ENCODE measurements around the gene SLC44A2. TPM values are rescaled to one million over a fixed set of nuclear protein-coding genes. Genes with fewer than 3 reads are reported as not detected.

SLC44A2 gene
- total RNA-seq, 2 donors from 2014 or later = 106 to 240 TPM

GRCh38 chr19:10603873-10604459, 21.4 kb upstream of the SLC44A2 start:
- DNase-seq = no peak
- no peaks in the 10 kb centered on the region for H3K27me3 ChIP-seq (ENCODE audit: control insufficient read depth, insufficient read depth, low read length, poor library complexity, severe bottlenecking)
- H3K4me1 ChIP-seq (ENCODE audit: control insufficient read depth, insufficient read depth, low read length) = peaks cover 14% of the 10 kb centered on the region
- no peaks in the 10 kb centered on the region for H3K9me3 ChIP-seq (ENCODE audit: control insufficient read depth, low read length)
- 76 to 79% methylated on average over 7 to 8 of the region's 9 CpGs for WGBS, 2 experiments (ENCODE audit: insufficient coverage in 1 of 2, insufficient read length in 1 of 2)
- Mint-ChIP-seq H3K9me3 (no peaks in the 10 kb centered on the region), H3K4me3 (peak overlapping the region; percentile 73), H3K27ac (peak overlapping the region; percentile 50), H3K4me1 (peaks cover 14% of the 10 kb centered on the region), H3K27me3 (ENCODE audit: insufficient read depth) (peaks cover 10% of the 10 kb centered on the region), H3K36me3 (ENCODE audit: low read depth) (no peaks in the 10 kb centered on the region)
- peak overlapping the region; percentile 91 for H3K4me3 ChIP-seq (ENCODE audit: low read length)
- peak overlapping the region; percentile 92 for H3K9ac ChIP-seq (ENCODE audit: extremely low read depth, low read length, poor library complexity, severe bottlenecking)
- H3K36me3 ChIP-seq (ENCODE audit: control insufficient read depth, insufficient read depth, low read length) = no peaks in the 10 kb centered on the region
- H3K27ac ChIP-seq (ENCODE audit: low read depth, low read length) = peak overlapping the region; percentile 67
- no peak for TF ChIP-seq CTCF (conservative IDR thresholded peaks at IDR 0.05)

GRCh38 chr19:10604460-10604980, 20.8 kb upstream of the SLC44A2 start:
- H3K9ac ChIP-seq (ENCODE audit: extremely low read depth, low read length, poor library complexity, severe bottlenecking) = peak overlapping the region; percentile 92
- no peak for DNase-seq

DNA sequence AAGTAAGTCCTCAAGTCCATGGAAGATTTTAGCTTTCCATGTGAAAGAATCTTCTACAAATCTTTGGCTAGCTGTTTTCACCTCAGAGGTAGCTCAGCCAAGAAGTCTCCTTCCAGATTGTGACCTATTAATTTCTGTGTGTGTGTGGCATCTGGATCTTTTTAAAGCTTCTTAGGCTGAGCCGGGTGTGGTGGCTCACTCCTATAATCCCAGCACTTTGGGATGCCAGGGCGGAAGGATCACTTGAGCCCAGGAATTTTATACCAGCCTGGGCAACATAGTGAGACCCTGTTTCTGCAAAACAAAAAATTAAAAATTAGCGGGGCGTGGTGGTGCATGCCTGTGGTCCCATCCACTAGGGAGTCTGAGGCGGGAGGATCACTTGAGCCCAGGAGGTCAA, 13.4 kb upstream of the SLC44A2 start:
- H3K36me3 Mint-ChIP-seq (ENCODE audit: low read depth) = peaks cover 12% of the 10 kb centered on the region
- H3K4me1 Mint-ChIP-seq = peaks cover 2% of the 10 kb centered on the region
- WGBS, 2 experiments (ENCODE audit: insufficient coverage in 1 of 2, insufficient read length in 1 of 2) = 92 to 98% methylated on average over 5 of the region's 5 CpGs

More at GRCh38 chr19:10604460-10604980, 20.8 kb upstream of the SLC44A2 start:
- H3K9me3 Mint-ChIP-seq = no peaks in the 10 kb centered on the region
- peaks cover 14% of the 10 kb centered on the region for H3K4me1 Mint-ChIP-seq
- WGBS, 2 experiments (ENCODE audit: insufficient coverage in 1 of 2, insufficient read length in 1 of 2) = 93 to 98% methylated on average over 5 to 8 of the region's 9 CpGs
- H3K36me3 Mint-ChIP-seq (ENCODE audit: low read depth) = no peaks in the 10 kb centered on the region
- Histone ChIP-seq H3K9me3 (ENCODE audit: control insufficient read depth, low read length) (no peaks in the 10 kb centered on the region), H3K27ac (ENCODE audit: low read depth, low read length) (peak overlapping the region; percentile 50), H3K4me1 (ENCODE audit: control insufficient read depth, insufficient read depth, low read length) (peaks cover 14% of the 10 kb centered on the region), H3K4me3 (ENCODE audit: low read length) (peak overlapping the region; percentile 91), H3K36me3 (ENCODE audit: control insufficient read depth, insufficient read depth, low read length) (no peaks in the 10 kb centered on the region), H3K27me3 (ENCODE audit: control insufficient read depth, insufficient read depth, low read length, poor library complexity, severe bottlenecking) (no peaks in the 10 kb centered on the region)
- peak overlapping the region; percentile 50 for H3K27ac Mint-ChIP-seq
- peak overlapping the region; percentile 73 for H3K4me3 Mint-ChIP-seq
- H3K27me3 Mint-ChIP-seq (ENCODE audit: insufficient read depth) = peaks cover 9% of the 10 kb centered on the region
- no peak for TF ChIP-seq CTCF (conservative IDR thresholded peaks at IDR 0.05)

More for the DNA sequence above, 13.4 kb upstream of the SLC44A2 start:
- H3K4me3 Mint-ChIP-seq = no peak overlapping the region
- H3K27ac Mint-ChIP-seq = no peak overlapping the region
- H3K9ac ChIP-seq (ENCODE audit: extremely low read depth, low read length, poor library complexity, severe bottlenecking) = no peak overlapping the region
- no peaks in the 10 kb centered on the region for H3K27me3 ChIP-seq (ENCODE audit: control insufficient read depth, insufficient read depth, low read length, poor library complexity, severe bottlenecking)
- no peaks in the 10 kb centered on the region for H3K9me3 ChIP-seq (ENCODE audit: control insufficient read depth, low read length)
- peaks cover 2% of the 10 kb centered on the region for H3K9me3 Mint-ChIP-seq
- H3K27me3 Mint-ChIP-seq (ENCODE audit: insufficient read depth) = no peaks in the 10 kb centered on the region
- H3K4me3 ChIP-seq (ENCODE audit: low read length) = no peak overlapping the region
- no peak for DNase-seq
- H3K27ac ChIP-seq (ENCODE audit: low read depth, low read length) = no peak overlapping the region
- H3K36me3 ChIP-seq (ENCODE audit: control insufficient read depth, insufficient read depth, low read length) = peaks cover 3% of the 10 kb centered on the region
- H3K4me1 ChIP-seq (ENCODE audit: control insufficient read depth, insufficient read depth, low read length) = no peaks in the 10 kb centered on the region
- TF ChIP-seq CTCF (conservative IDR thresholded peaks at IDR 0.05) = no peak
